ENCODE measurements around the gene DIS3L2.
"Not testable (repeated sequence)": the region's sequence is repeated elsewhere in the genome, so short reads cannot be mapped to it uniquely, and the experiment has no call there.

Gene DIS3L2

DNA sequence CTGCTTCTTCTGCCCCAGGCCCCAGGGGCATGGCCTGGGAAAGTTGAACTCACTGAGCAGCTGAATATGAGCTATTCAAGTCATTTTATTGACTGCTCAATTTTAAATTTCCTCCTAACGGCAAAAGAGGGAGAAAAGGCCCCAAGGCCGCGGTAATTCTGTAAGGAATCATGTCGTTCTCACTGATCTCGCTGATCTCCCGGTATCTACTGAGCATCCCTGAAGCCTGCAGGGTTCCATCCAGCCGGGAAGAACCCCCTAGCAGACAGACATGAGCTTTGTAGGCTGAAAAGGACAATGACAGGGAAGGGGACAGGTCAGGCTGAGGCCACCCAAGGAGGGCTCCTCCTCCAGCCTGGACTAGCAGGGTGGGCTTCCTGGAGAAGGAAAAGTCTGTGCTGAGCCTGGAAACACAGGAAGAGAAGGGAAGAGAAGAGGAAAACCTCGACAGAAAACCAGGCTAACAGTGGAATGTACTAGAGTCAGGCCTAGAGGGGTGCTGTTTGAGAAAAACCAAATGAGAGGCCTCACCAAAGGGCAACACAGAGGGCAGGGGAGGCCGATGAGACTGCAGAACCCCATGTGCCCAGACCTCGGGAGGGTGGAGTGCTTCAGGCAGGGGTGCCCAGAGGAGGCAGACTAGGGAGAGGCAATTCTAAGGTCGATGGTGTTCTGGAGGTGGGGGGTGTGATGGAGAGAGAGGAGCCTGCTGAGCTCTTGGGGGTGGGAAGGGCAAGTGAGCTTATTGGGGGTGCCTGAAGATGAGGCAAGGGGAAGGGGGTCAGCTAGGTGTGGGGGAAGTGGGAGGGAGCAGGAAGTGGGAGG lies 32.4 kb upstream of the DIS3L2 start:
- DNase-seq (ENCODE audit: low spot score): no peak

DNA sequence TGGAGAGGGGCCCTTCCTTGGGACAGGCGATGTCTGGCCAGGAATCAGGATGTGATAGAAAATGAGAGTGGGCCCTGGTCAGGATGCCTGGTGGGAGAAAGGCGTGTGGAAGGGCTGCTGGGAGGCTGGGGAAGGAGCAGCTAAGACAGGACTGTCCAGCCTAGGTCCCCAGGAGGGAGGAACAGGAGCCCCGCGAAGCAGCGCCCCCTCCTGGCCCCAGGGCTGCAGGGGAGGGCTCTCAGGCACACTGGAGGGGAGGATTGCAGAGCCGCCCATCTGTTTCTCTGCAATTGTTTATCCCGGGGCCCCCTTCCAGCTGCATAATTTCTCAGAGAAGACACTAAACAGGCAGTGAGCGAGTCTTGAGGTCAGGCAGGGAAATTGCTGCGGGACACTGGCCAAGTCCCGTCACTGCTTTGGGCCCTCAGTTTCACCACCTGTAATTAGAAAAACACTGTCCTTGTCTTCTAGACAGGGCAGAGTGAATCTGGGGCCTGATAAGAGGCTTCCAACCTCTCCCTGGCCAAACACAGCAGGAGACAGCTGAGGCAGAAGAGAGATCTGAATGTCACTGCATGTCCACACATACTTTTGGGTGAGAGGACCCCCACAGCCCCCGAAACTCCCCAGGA lies 31.4 kb upstream of the DIS3L2 start:
- DNase-seq (ENCODE audit: low spot score): no peak

DNA sequence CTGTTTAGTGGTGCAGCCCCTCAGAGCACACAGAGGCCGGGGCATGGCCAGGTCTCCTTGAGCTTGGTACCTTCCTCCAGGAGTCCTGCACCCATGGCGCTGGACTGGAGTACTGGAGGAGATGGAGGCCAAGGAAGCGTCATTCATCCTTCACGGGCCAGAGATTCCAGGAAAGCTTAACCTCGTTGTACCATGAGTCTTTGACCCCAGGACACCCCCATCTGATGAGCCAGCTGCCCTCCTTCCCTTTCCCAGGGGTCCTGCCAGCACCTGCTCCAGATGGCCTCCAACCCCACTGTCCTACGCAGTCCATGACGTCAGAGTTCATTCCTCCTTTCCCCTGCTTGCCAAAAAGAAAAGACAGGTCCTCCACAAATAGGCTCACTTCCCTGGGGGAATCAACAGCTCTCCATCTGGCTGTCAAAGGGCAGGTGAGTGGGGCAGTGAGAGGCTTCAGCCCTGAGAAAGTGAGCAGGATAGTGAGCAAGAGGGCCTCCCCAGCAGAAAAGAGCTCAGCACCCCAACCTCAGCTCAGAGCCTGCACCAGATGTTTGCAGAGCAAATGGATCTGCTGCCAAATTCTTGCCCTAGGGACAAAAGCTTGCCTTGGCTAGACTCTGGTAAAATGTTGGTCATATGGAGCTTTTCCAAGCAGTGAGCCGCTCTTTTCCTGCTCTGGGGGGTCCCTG lies 30.8 kb upstream of the DIS3L2 start:
- DNase-seq (ENCODE audit: low spot score): no peak

DNA sequence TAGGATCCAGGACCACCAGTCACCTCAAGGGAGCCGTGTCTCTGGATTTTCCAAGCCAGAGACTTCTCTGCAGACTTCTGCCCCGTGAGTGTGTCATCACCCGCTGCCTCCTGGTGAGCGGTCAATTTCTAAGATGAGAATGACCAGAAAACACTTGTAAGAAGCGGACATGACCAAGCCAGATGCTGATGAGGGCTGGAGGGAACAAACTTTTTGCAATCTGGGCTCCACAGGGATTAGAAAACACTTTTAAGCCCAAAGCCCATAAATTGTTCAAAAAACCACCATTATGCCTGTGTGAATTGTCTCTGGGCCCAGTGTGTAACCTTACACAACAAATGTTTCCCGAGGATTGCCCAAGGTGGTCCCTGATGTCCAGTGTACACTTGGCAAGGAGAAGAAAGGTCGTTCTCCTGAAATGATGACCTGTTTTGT lies 30.0 kb upstream of the DIS3L2 start:
- DNase-seq (ENCODE audit: low spot score): no peak

DNA sequence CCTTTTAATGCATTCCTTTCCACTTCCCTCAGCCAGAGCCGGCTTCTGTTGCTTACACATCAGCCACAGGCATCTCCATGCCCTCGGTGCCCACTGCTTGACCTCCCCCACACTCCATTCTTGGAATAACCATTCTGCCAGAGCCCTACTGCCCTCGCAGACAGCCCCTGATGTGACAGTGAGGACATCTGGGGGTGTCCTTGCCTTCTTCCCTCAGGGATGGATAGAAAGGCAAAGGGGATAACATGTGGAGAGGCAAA lies 28.9 kb upstream of the DIS3L2 start:
- no peak for DNase-seq (ENCODE audit: low spot score)

DNA sequence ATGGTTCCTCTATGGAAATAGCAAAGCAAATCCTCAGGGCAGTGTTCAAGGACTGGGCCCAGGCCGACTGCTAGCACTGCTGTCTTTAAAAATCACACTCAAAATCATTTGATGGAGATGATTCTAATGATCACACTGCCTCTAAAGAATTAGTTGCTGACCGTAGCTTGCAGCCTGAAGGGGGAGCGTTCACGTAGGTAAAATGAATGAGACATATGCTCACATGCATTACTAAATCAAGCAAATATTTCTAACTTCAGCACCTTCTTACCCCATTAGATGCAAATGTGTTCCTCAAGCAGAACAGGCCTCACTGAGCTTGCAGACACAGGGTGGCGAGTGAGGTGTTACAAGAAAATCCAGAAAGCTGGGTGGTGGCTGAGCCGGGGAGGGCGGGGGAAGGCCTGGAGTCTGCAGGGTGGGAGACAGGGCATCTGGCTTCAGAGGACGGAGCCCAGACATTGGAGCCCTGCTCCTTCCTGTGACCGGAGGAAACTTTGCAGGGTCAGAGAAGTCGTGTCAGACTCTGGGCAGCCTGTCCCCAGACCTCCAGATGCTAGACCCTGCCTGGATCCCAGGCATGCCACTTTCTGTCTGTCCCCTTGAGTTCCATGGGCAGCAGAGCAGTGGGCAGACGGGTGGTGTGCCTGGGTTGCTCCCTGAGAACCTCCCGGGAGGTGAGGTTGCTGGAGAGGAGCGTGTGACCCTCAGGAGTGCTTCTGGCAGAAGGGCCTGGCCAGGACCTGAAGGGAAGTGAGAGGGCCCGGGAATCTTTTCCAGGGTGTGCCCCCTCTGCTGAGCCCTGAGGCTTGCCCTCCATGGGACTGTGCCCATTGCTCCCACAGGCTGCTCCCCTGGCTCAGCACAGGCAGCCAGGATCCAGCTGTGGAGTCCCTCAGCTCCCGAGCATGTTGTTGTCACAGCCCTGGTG lies 28.3 kb upstream of the DIS3L2 start:
- DNase-seq (ENCODE audit: low spot score): no peak

DNA sequence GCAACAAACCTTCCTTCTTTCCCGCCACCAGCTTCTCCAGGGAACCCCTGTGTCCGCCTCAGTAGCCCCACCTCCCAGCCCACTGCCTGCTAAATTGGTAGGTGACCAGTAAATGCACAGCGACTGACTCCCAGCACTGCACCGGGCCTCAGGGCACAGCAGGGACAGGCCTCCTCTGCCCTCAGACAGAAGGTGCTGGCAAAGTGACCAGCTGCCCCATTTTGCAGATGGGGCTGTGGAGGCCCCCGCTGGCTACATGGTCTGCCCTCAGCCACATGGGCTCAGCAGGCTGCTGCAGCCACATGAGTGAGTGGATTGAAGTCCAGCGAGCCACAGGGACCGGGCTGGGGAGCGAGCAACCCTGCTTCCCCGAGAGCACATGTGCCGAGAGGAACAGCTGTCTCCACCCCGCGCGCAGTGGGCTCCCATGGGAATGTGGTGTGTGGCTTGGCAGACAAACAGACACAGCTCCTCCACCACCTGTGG lies 27.6 kb upstream of the DIS3L2 start:
- DNase-seq (ENCODE audit: low spot score): no peak

DNA sequence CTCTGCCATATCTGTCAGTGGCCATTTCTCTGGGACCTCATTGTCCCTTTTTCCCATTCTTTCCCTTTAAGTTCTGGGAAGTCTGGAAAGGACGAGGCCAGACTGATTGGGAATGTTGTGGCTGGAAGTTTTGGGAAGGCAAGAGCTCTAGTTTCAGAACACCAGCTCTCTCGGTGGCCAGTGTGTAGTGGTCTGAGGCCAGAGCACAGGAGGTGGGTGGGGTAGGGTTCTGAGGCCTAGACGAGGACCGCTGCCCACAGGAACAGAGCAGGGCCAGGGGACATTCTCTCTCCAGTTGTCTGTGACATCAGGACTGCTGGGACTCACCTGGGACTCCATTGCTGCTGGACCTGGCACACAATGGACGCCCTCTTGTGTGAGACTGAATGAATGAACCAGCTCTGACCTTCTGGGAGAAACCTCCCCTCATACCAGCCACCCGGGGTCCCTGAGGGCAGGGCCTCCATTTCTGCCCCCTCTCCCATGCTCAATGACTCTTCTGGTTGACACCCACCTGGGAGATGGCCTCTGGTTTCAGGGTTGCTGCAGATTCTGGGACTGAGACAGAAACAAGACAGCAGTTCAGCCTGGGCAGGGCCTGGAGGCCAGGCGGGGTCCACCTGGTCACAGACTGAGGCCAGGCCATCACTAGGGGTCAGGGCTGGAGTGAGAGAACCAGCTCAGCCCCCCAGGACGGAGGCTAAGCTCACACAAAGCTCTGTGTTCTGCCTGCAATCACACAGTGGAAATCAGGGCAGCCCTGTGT lies 26.9 kb upstream of the DIS3L2 start:
- no peak for DNase-seq (ENCODE audit: low spot score)

DNA sequence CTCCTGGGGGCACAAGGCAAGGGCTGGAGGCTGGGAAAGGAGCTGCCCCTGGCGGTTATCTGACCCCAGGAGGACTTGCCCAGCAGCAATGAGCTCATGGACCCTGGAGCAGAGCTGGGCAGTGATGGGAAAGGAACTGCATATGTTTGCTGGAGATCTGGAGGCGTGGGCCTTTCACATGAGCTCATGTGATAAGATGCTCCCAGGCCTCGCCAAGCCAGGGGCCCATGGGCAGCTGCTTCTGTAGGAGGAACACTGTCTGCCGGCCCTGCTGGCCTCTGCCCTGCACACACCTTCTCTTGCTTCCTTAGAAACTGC lies 26.3 kb upstream of the DIS3L2 start:
- no peak for DNase-seq (ENCODE audit: low spot score)

DNA sequence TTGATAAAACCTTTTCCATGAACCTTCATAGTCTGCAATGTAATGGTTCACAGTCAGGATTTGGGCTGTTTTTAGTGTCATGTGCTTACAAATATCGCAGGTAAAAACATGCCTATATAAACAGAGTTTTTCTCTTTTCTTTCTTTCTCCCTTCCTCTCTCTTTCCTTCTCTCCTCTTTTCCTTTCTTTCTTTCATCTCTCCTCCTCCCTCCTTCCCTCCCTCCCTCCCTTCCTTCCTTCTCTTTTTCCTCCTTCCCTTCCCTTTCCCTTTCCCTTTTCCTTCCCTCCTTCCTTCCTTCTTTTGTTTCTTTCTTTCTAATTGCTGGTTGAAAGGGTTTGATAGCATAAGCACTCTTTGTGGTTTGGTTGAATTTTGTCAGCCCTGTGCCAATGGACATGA lies 25.7 kb upstream of the DIS3L2 start:
- no peak for DNase-seq (ENCODE audit: low spot score)

DNA sequence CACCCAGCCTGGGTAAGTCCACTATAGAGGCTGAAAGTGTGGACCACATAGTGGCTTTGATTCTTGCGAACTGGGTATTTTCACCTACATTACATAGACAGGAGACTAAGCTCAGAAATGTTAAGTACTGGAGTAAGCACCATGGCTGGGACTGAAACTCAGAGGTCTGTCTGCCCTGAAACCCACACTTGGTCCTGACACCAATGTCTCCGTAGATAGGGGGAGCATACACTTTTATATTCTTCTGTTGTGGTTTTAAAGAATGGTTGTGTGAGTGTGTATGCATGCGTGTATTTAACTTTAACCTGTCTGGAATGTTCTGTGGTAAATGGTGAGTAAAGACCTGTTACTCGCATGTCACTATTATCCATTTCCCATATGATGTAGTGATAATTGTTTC lies 25.0 kb upstream of the DIS3L2 start:
- DNase-seq (ENCODE audit: low spot score): no peak

DNA sequence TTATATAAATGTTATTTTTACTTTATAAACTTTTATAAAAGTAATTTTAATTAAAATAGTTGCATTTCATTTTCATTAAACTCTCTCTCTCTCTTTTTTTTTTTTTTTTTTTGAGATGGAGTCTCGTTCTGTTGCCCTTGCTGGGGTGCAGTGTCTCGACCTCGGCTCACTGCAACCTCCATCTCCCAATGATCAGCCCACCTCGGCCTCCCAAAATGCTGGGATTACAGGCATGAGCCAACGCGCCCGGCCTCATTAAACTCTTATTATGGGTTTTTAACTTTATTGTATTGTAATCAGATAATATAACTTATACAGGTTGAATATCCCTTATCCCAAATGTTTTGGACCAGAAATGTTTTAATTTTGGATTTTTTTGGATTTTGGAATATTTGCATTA lies 24.5 kb upstream of the DIS3L2 start:
- DNase-seq (ENCODE audit: low spot score): no peak

DNA sequence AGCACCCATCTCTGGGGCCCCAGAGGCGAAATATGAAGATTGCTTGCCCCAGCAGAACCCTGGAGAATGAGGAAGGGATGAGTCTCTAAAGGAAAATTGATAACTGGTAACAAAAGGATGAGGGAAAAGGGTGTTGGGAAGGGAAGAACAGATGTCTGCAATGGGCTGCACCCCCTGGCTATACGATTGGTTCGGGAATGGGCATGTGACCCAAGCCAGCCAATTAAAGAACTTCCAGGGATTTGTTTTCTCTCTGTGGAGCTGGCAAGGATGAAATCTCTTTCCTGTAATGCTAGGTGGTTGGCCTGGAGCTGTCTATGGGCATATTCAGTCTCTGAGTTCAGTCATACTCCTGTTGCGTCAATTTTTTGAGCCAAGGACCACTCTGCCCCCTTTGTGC lies 22.5 kb upstream of the DIS3L2 start:
- no peak for DNase-seq (ENCODE audit: low spot score)

DNA sequence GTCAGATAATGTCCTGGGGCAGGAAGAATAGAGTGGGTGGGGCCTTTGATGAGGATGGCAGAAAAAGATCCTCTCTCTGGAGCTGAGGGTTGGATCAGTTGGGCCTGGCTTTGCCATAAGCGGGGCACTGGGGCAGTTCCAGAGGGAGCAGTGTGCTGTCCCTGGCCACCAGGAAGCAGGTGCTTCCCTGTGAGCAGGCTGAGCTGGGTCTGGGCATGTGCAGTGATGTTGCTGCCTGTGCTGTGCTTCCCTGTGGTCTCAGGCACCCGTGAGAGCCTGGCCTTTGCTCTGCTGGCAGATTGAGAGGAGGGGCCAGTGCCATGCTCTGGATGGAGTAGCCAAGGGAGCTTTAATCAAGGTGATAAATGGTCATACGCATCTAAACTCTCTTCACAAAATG lies 20.7 kb upstream of the DIS3L2 start:
- no peak for DNase-seq (ENCODE audit: low spot score)

DNA sequence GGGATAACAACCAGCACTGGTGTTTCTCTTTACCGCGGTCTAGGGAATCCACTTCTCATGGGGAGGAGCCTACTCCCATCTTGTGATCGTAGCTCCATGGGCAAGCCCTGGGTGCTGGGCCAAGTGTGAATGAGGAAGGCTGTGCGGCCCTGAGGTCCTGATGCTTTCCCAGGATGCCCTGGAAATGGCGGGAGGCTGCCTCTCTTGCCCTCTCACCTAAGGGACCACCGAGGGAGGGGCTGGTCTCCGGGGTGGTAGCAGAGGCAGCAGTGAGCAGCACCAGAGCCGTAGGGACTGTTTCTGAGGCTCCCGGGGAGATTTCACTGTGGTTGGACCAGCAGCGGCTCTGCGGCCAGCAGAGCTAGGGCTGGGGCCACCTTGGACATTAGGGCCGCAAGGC lies 19.8 kb upstream of the DIS3L2 start:
- no peak for DNase-seq (ENCODE audit: low spot score)

DNA sequence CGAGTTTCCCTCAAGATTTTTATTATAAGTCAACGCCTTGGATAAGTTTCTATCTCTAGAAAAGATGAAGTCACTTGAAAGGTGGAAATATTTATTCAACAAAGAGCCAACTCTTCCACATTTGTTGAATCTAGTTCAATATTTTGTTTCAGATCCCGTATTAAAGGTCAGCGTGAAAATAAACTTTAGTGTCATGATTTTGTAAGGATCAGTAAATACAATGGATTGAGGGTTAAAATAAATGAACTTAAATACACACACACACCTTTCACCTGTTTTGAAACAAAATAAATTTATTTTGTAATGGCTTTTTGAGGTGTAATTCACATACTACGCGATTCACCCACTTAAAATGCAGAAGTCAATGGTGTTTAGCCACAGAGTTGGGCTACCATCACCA lies 19.3 kb upstream of the DIS3L2 start:
- DNase-seq (ENCODE audit: low spot score): no peak

DNA sequence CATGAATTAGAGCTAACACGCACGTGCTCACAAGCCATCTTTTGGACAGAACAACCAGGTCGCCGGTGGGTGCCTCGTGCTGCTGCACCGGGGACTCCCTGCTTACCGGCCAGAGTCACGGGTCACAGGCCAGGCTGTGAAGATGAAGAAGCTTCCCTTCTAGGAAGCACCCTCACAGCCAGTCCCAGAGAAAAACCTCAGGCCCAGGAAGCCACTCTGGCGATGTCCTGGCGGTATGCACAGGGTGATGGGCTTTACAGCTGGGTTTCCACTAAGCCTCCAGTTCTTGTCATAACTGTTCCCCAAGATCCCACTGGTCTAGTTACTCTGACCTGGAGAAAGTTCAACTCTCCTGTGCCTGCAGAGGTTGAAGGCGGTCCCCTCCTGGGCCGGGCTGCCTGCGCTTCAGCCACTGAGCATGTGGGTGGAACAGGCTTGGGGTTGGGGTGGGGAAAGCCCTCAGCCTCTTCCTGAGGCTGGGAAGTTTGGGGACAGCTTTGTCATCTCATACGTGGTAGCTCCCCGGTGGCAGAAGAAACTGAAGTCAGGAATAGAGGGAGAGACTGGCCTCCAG lies 15.2 kb upstream of the DIS3L2 start:
- no peak for DNase-seq (ENCODE audit: low spot score)

DNA sequence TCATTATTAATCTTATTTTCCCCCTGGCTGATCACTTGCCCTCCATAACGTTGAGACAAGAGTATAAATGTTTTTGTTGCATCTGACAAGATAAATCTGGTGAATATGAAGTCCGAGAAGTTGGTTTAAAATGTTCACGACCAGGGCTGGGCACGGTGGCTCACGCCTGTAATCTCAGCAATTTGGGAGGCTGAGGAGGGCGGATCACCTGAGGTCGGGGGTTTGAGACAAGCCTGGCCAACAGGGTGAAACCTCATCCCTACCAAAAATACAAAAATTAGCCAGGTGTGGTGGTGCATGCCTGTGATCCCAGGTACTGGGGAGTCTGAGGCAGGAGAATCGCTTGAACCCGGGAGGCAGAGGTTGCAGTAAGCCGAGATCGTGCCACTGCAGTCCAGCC lies 14.4 kb upstream of the DIS3L2 start:
- not testable (repeated sequence) for DNase-seq (ENCODE audit: low spot score)

DNA sequence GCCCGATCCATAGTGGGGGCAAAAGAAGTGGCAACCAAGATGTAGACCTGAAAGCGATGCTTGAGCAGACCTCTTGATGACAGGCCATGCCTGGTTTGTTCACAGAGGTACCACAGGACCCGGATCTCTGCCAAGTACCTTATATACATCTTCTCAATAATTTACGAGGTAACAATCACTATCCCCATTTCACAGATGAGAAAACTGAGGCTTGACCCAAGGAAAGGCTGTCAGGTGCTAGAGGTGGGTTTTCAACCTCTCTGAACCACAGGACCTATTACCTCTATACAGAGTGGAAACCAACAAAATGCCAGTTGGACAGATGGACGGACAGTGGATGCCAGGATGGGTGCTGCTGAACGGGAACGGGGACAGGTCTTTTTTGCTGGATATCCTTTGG lies 13.8 kb upstream of the DIS3L2 start:
- DNase-seq (ENCODE audit: low spot score): no peak

DNA sequence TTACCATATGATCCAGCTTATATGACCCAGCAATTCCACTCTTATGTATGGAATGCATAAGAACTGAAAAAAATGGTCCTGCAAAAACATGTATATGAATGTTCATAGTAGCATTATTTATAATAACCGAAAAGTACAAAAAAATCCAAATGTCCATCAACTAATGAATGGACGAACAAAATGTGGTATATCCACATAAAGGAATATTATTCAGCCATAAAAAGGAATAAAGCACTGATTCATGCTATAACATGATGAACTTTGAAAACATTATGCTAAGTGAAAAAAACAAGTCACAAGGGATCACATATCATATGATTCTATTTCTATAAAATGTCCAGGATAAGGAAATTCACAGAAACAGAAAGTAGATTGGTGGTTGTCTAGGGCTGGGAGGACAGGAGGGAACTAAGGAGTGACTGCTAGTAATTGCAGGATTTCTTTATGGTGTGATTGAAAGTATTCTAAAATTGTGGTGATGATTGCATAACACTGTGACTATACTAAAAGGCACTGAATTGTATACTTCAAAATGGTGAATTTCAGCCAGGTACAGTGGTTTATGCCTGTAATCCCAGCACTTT lies 10.0 kb upstream of the DIS3L2 start:
- no peak for DNase-seq (ENCODE audit: low spot score)

Data from hematopoietic multipotent progenitor cell treated with erythropoietin and hydrocortisone succinate and interleukin-3 and kit ligand, for 17 days (in vitro differentiated cells).